ENCODE results near the gene SV2C. TPM values are rescaled to one million over a fixed set of nuclear protein-coding genes. Genes with fewer than 3 reads are reported as not detected.
A peak's percentile ranks its signal among the peaks of the same experiment; 100 is the strongest.

The SV2C gene
- total RNA-seq, 1 donor from 2014 or later, result not detected

DNA sequence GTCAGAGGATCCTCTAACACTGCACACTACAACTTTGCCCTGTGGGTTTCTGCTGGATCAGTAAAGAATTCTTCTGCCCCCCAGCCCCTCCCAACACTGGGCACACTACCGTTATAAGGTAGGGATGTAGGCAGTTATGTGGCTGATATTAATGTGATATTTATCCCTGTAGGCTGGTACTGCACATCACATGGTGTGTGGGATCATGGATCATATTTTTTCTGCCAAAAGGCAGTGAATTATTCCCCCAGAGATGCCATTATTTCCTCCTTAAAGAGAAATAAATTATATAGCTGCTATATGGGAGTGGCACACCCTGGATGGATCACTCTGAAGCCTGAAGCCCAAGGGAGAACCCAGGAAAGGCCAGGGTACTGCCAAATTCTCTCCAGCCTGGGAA lies 69.5 kb downstream of the SV2C start:
- intact Hi-C loops (cut with DNase I), result no loop called here
- DNase-seq (no peak), ATAC-seq (ENCODE audit: poor library complexity) (no peak)

DNA sequence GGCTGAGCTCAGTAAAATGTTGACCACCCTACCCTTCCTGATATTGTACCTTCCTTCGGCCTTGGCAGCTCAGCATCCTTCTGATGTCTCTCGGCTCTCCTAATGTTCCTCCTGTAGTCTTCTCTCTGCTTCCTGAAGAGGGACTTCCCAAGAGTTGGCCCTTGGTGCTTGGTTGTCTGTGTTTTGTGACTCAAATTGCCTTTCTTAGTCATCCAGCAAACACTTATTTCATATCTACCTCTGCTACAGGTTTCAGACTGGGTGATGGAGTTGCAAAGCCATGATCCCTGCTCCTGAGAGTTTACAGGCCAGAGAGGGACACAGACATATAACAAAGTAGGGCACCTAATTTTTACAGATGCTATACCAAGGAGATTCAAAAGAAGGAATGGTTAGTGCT lies 70.1 kb downstream of the SV2C start:
- intact Hi-C loops (cut with DNase I), result no loop called here
- no peak for DNase-seq

DNA sequence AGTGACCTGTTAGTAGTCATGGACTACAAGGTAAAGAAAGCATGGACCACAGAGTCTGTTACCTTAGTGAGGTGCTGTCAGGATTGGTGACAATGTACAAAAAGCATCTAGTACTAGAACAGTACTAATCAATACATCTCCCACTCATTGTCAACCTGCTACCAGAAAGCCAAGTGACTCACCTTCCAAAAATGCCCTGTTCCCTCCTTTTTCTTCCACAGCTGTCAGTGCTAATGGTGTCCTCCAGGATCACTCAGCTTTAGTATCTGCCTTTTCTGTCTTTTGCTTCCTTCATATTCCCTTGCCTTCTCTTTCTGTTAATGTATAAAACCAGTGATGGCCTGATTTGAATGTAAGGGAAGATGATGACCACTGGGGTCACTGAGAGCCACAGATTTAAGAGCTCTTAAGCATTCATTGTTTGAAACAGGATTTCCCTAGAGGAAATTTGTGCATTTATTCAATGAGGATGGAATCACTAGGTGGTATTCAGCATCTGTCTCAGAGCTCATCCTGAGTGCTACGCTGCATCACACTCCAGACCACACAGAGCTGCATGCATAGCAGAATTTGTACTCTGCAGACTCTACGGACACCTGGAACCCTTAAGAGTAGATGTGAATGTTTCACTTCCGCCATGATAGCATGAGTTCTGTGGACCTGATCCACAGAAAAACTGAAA lies 71.0 kb downstream of the SV2C start:
- intact Hi-C loops (cut with DNase I), result no loop called here
- no peak for DNase-seq
- no peak for ATAC-seq (ENCODE audit: poor library complexity)

More for the DNA sequence above, 70.1 kb downstream of the SV2C start:
- no peak for ATAC-seq (ENCODE audit: poor library complexity)

DNA sequence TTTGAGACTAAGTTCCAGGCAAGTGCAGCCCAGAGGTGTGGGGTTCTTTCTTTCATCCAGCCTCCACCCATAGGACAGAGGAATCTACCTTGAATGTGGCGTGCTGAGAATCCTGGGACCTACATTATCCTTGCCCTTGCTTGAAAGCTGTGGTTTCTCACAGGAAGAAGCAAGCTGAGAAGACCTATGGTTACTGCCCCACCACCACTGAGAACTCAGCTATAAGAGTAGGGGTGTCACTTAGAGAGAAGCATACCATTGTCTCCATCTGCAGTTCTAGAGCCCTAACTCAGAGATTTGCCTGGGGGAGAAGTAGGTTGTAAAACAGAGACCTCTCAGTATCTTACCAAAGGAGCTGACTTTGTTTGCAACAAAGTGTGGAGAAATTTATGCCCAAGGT lies 72.4 kb downstream of the SV2C start:
- DNase-seq, result no peak
- no peak for ATAC-seq (ENCODE audit: poor library complexity)
- intact Hi-C loops (cut with DNase I), result no loop called here

DNA sequence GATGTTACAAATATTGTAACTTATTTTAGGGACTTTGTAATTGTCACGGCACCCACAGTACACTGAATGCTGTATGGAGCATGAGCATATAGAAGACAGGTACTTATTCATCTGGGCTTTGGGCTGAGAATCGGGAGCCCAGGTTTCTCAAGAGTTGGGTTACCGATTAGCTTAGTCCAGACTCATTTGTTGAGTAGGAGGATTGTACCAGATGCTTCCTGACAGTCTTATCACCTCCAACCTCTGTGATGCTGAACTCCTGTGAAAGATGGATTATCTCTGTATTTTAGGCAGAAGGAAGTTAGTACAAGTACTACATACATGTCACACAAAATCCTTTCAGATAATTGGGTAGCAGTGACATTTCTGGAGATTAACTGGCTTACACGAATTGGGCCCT lies 79.2 kb downstream of the SV2C start:
- intact Hi-C loops (cut with DNase I), result no loop called here
- DNase-seq, result no peak
- no peak for ATAC-seq (ENCODE audit: poor library complexity)

- DNase-seq (no peak), ATAC-seq (ENCODE audit: poor library complexity) (no peak)
- intact Hi-C loops (cut with DNase I), result no loop called here
Measured at GRCh38 chr5:76163111-76163628, 80.0 kb downstream of the SV2C start.

GRCh38 chr5:76165029-76165428 lies 81.8 kb downstream of the SV2C start:
- DNase-seq (no peak), ATAC-seq (ENCODE audit: poor library complexity) (no peak)
- intact Hi-C loops (cut with DNase I), result no loop called here

DNA sequence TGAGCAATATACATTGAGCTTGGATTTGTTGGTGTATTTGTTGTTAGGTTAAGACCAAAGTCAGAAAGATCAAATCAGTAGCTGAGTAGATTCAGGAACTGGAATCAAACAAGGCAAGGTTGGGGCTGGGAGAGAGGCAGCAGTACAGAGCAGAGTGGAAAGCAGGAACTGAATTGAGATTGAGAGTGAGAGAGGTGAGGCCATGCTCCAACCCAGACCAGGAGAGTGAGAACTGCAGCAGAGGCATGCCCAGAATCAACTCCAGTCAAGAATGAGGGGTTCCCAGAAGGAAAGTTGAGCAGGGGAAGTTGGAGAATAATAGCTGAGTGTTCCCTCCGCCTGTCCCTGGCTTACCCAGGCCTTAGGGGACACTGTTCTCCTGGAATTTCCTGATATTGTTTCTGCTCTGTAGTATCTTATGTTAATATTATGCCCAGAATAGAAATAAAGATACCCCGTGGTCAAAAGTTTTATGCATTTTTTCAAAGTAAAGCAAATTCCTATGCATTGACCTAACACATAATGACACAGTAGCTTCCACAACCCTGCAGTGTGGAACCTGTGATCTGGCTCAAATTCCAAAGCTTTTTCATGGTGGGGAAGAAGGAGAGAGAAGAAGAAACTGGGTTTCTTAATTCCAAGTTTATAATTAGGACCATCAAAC lies 82.7 kb downstream of the SV2C start:
- DNase-seq (no peak), ATAC-seq (ENCODE audit: poor library complexity) (no peak)
- intact Hi-C loops (cut with DNase I), result no loop called here

- DNase-seq, result no peak
- ATAC-seq (ENCODE audit: poor library complexity), result no peak
- intact Hi-C loops (cut with DNase I), result no loop called here
Measured at GRCh38 chr5:76166886-76167576, 83.8 kb downstream of the SV2C start.

DNA sequence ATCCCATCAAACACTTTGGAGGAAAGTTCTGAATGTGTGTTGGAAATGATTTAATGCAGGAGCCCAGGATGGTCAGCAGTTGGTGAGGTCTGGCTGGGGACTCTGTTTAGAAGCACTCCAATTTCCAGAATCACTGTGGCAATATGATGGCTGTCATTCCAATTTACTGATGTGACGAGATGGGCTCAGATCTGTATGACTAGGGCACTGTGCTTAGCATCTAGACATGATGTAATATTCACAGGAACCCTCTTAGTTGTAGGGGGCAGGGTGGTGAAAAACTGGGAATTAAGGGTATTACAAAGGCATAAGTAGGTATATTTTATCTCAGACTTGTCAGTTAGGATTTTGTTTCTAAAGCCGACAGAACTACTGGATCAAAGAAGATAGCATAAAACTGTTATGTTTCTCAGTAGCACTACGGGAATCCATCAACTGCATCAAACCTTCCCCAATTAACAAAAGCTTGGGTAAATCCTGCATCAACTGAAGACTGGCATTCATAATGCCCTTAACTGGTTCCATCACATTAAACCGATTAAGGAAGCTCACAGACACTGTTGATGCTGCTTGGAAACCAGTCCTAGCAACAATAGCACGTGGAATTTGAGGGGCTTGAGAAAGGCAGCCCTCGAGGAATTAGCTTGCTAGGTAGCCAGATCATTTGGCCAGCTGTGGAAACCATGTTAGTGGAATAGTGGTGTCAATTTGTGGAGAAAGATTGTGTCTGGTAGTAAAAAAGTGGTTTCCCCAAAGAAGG lies 86.1 kb downstream of the SV2C start:
- DNase-seq (no peak), ATAC-seq (ENCODE audit: poor library complexity) (no peak)
- intact Hi-C loops (cut with DNase I), result no loop called here

DNA sequence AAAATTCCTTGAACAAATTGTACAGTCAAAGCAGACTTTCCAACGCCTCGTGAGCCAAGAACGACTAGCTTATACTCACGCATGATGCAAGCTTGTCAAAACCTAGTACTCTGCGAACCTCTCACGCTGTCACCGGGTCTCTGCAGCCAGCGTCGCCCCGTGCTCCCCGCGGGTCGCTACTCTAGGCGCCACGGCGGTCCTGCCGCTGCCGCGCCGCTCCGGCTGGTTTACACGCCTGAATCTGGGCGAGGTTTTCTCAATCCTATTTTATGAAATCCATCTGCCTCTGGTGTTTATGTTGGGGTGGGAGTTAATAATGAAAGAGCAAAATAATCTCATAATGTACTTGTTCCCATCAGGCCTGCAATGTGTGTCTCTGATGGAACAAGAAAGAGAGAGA lies 90.9 kb downstream of the SV2C start:
- no peak for DNase-seq
- intact Hi-C loops (cut with DNase I), result no loop called here
- no peak for ATAC-seq (ENCODE audit: poor library complexity)

GRCh38 chr5:76175051-76175666 lies 92.0 kb downstream of the SV2C start:
- DNase-seq, result no peak
- no peak for ATAC-seq (ENCODE audit: poor library complexity)
- intact Hi-C loops (cut with DNase I), result no loop called here

DNA sequence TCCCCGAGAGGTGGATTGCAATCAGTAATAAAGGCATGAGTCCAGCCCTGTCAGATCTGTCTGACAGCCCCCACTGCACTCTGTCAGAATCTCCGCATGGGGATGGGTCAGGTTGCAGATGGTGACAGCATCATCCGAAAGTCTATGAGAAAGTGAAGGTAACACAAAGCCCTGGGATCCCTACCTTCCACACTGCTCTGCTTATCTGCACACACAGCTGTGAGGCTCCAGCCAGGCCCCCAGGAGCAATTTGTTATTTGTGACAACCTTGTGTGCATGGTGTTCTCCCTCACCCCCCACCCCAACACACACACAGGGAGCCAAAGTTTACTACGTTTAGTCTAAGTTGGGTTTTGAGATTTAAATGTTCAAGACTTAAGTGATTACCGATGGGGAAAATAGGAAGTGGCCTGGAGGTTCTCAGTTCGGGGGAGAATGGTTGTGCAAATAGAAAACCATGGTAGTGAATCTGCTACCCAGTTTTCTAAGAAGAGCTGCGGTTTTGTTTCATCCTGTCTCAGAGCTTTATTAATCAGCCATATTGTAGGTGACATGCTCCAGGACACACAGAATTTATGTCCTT lies 92.7 kb downstream of the SV2C start:
- DNase-seq (no peak), ATAC-seq (ENCODE audit: poor library complexity) (no peak)
- intact Hi-C loops (cut with DNase I), result no loop called here

- intact Hi-C loops (cut with DNase I), result no loop called here
- no peak for ATAC-seq (ENCODE audit: poor library complexity)
- no peak for DNase-seq
Measured at GRCh38 chr5:76177978-76178377, 94.8 kb downstream of the SV2C start.

DNA sequence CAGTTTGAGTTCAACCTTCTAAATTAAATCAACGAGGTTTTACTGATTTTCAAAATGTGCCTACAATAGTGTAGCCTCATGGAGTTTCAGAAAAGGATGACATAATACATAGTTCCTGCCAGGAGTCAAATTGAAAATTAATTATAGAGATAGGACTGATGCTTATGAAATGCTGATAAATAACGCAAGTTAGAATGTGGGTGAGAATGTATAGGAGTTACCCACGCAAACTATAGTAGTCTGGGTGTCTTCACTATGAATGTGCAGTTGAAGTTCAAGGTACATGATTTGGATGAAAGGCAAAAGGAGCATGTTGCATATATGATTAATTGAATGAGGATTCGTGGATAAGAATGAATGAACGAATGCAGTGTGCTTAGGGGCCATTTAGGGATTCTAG lies 95.7 kb downstream of the SV2C start:
- no peak for ATAC-seq (ENCODE audit: poor library complexity)

DNA sequence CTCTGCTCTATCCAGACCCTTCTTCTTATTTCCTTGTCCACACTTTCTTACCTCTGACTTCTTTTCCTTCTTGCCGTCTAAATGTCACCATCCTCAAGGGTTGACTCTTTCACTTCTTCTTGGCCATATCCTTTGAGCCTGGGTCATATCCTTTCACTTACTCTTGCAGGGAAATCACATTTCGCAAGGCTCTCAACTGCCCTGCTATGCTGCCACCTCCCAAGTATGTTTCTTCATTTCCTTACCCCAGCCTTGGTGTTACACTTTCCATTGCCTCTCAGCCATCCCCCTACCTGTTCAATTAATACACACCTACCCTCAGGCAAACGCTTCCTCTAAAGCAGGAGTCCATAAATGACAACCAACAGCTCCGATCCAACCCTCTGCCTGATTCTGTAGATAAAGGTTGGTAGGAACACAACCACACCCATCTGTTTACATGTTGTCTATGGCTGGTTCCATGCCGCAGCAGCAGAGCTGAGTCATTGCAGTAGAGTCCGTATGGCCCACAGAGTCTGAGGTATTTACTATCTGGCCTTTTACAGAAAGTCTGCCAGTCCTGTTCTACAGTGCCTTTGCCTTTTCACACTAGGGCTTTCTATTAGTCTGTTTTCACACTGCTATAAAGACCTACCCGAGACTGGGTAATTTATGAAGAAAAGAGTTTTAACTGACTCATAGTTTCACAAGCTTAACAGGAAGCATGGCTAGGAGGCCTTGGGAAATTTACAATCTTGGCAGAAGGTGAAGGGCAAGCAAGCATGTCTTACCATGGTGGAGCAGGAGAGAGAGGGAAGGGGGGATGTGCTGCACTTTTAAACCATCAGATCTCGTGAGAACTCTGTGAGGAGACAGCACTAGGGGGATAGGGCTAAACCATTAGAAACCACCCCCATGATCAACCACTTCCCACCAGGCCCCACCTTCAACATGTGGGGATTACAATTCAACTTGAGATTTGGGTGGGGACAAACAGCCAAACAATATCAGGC lies 97.9 kb downstream of the SV2C start:
- intact Hi-C loops (cut with DNase I), result loop anchor here (10.0 kb wide), 1 partner anchor 436 kb away; no protein-coding TSS in a partner anchor
- DNase-seq, result no peak
- ATAC-seq (ENCODE audit: poor library complexity), result peak; percentile 36

More for the DNA sequence above, 95.7 kb downstream of the SV2C start:
- DNase-seq, result no peak
- intact Hi-C loops (cut with DNase I), result no loop called here

DNA sequence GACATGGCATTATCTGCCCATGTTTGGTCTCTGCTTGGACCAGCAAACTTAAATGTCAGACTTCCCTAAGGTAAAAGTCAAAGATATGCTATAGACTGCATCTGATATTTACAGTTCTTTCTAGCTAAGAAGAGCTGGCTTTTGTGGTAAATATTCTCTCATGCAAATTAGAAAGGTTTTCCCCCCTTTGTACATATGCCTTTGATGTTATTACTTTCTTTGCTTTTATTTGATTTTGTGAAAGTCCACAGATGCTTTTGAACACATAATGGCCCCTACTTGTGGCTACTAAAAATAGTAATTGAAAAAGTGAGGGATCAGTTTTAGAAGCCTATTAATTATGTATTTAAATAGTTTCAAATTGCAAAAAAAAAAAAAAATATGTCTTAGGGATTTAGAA lies 104.2 kb downstream of the SV2C start:
- no peak for ATAC-seq (ENCODE audit: poor library complexity)
- intact Hi-C loops (cut with DNase I), result loop anchor here (10.0 kb wide), 1 partner anchor 443 kb away; no protein-coding TSS in a partner anchor
- no peak for DNase-seq
